ENCODE data around the gene PDGFC.

The PDGFC gene

GRCh38 chr4:156824451-156825060 is 147.0 kb downstream of the PDGFC start:
- DNase-seq, result no peak

- no peak for DNase-seq
Measured at GRCh38 chr4:156820931-156821330, 150.7 kb downstream of the PDGFC start.

- no peak for DNase-seq
Measured at GRCh38 chr4:156816360-156816755, 155.2 kb downstream of the PDGFC start.

- DNase-seq, result no peak
Measured at GRCh38 chr4:156815717-156816359, 155.8 kb downstream of the PDGFC start.

GRCh38 chr4:156811963-156812362 is 159.6 kb downstream of the PDGFC start:
- DNase-seq, result no peak

- DNase-seq, result no peak
Measured at GRCh38 chr4:156811286-156811685, 160.3 kb downstream of the PDGFC start.

DNA sequence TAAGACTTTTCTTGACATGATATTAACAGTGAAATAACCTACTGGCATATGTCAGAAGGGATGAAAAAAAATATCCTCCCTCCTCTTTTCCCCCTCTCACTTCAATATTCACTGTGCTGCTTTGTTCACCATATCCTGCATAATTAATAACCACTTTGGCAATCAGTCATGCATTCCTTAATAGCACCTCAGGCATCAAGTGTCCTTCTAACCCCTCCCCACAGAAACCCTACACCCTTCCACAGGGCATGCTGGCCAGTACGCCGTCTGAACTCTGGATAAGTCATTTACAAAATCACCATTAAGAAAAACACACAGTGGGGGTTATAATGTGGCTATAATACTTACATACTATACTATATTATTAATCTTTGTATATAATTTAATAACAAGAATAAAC is 165.9 kb downstream of the PDGFC start:
- DNase-seq, result no peak

DNA sequence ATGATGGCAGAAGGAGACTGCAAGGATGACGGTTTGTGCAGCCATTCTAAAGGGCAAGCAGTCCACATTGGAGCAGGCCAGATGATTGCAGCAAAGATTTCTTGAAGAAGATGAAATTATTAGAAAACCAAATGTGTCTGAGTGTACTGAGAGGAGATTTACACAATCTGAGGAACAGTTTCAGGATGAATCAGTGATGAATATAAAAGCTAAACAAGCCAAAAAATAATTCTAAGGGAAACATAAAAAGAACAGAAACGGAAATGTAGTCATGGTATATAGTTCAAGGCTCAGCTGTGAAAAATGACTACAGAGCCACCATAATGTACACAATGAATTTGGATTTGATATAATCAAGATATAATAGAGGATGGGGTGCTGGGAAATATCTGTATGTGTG is 168.5 kb downstream of the PDGFC start:
- no peak for DNase-seq

DNA sequence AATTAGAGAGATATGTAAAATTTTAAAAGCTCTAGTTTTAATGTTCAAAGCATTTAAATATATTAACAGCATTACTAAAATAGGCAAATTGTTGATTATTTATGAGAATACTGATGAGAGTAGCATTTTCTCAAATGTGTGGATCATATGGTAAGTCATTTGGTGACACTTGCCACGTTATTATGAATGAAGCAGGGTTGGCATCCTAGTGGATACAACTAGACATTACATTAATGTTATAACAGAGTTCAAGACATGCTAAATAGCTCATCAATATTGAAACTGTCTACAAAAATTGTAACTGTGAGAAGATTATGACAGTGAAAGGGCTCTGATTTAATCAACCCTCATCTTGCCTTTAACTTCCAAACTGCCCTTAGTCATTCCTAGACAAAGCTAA is 171.1 kb downstream of the PDGFC start:
- no peak for DNase-seq

- DNase-seq, result no peak
Measured at GRCh38 chr4:156799121-156799589, 172.4 kb downstream of the PDGFC start.

- DNase-seq, result no peak
Measured at GRCh38 chr4:156798438-156798837, 173.2 kb downstream of the PDGFC start.

DNA sequence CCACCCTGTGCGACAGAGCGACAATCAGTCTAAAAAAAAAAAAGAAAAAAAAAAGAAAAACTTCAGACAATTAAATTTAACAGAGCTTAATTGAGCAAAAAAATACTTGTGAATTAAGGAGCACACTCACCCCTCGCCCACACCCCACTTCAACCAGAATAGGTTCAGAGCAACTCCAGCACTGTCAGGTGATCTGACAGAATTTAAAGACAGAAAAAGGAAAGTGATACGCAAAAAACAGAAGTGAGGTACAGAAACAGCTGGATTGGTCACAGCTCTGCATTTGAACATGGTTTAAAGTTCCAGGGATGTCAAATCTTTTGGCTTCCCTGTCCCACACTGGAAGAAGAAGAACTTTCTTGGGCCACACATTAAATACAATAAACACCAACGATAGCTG is 174.4 kb downstream of the PDGFC start:
- DNase-seq, result no peak

DNA sequence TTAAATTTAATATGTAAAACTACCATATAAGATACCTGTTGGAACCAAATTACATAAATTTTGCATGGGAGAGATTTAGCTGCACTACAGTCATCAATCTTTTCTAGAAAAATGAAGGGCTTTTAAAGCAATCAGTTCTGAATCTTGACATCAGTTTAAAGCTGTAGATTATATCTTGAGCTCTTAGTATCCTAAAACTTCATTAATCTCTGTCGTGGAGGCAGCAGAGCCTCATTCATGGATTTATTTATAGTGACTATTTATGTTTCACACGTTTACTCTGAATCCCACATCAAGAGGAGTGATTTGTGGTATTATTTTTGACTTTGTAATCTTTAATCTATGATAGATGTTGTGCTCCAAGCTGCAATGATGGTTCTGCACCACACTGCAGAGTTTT is 175.9 kb downstream of the PDGFC start:
- no peak for DNase-seq

DNA sequence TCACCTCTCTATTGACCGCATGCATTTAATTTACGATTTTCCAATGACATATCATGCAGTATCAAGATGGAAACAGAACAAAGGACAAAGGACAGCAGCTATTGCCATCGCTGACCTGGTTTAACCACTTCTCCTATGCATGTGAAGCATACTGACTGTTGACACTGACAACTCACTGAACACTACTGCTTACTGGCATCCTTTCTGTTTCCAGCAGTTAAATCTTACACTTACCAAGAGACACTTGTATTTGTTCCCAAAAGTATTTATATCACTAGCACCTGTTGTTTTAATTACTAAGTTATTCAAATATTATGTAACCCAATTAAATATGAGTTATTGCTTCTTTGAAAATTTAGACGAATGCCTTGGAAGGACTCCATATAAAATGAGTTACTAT is 176.7 kb downstream of the PDGFC start:
- no peak for DNase-seq

GRCh38 chr4:156792462-156793085 is 179.0 kb downstream of the PDGFC start:
- no peak for DNase-seq

- DNase-seq, result no peak
Measured at GRCh38 chr4:156790866-156791265, 180.7 kb downstream of the PDGFC start.

GRCh38 chr4:156788782-156789181 is 182.8 kb downstream of the PDGFC start:
- no peak for DNase-seq

DNA sequence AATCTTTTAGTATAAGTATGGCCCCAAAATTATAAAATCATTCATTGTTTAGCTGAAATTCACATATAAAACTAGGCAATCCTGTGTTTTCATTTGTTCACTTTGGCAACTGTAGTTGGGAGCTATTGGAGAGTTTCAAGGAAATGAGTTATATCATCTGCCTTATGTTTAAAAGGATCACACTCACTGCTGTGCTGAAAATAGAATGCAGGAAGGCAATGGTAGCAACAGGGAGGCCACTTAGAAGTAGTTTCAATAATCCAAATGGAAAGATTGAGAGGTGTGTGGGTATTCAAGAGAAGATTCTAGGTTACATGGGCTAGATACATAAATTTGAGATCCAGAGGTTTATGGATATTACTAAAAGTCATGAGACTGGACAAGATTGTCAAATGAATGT is 184.9 kb downstream of the PDGFC start:
- no peak for DNase-seq

- no peak for DNase-seq
Measured at GRCh38 chr4:156784970-156785369, 186.6 kb downstream of the PDGFC start.

DNA sequence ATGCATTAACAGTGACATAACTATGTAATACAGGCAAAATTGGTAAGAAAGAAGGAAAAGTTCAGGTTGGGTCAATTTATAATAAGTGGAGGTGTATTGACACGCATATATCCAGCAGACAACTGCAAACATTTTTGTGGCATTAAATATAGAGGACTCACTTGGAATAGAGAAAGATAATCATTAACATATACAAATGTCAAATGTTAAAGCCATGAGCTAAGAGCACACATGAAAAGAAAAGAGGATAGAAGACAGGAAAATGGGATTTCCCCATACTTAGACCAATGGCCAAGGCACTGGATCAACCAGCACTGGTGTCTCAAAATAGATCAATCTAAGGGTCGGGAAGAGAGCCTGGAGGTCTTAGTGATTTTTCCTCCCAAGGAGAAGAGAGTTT is 187.6 kb downstream of the PDGFC start:
- no peak for DNase-seq

DNA sequence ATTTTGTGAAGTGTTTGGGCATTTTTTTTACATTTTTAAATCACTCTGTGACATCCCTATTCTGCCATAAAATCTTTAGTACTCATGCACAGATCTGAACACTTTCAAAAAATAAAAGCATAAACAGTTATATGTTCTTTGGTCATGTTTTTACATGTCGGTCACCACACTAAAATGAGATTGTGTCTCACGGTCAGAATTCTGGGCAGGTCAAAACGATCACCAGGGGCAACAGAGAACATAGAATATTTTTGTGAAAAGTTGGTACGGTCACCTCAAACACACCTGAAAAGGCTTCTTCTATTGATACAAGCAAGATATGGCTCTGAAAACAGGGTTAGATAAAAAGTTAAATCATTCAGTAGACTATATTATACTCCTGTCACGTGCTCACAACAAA is 189.1 kb downstream of the PDGFC start:
- no peak for DNase-seq

DNA sequence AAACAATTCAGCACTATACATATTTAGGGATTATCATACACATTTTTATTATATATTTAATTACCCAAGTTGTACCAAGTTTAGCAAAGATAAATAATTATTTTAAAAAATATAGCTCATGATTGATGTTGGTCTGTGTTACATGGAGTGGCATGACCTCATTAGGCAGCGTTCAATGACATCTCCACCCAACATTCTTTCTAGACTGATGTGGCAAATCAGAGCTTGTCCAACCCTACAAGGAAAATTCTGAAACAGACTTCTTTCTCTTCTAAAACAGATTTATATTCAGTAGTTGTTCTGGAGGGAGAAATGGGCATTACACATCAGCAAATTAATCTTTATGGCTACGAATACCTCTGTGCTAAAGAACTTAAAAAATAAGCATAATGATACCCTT is 189.7 kb downstream of the PDGFC start:
- DNase-seq, result no peak

DNA sequence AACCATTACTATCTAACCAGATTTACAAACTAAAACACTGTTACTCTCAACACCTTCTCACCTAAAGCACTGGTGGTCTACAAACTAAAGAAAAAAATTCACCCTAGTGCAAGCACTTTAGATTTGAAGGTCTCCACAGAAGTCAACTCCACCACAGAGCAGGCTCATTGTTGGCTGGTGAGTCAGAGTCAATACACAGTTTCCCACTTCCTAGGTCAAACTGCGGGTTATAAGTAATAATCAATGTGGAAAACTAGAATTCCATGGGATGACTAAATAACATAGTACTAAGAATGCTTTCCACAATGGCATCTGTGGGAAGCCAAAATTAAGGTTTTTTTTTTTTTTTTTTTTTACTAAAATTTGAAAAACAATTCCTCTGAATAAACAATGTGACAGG is 191.8 kb downstream of the PDGFC start:
- DNase-seq, result no peak

DNA sequence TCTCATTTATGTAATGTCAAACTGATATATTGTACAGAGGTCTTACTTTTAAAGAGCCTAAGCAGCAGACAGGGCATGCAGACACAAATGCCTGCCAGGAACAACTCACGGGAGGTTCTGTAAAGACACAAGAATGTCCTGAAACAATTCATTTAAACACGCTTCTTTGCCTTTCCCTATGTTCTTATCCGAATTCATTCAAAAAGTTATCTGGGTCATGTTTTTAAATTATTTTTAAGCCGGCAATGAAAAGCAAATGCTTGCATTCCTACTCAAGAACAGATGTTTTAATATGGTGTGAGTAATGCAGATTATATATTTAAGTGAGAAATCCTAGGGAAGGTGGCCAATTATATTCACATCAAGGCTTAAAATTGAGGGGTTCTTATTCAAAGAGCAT is 192.6 kb downstream of the PDGFC start:
- DNase-seq, result no peak

DNA sequence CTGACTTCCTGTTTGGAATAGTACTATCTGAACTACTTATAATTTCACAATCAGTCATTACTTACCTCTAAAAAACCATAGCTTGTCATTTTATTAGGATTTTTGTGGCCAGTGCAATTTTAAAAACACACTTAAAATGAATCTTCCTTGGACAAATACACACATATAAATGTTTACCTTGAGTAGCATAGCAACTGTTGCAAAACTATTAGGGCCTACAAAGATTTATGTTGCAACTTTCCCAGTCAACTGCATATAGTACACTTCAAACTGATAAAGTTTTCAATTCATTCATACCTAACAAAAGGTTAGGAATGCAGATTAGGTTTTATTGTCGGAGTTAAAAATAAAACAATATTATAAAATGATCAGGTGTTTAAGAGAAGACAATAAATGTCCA is 193.0 kb downstream of the PDGFC start:
- no peak for DNase-seq
